OCI-LY3 (cell line): Measurements from ENCODE around the gene NBDY.

ENCODE experiments used
- H2AFZ ChIP-seq: fragments of 200-600, 300-600 bp; shearing (Covaris generic); 2 replicates; pipeline ENCODE4 v1.6.0; 2014; ENCODE audit warnings: antibody characterized with exemption, low read depth, low read length
- H3K27ac ChIP-seq: fragments of 200-600, 300-600 bp; sonication (generic); 2 replicates; pipeline ENCODE4 v1.5.1; 2014; ENCODE audit warnings: mild to moderate bottlenecking, low read length, moderate library complexity, mixed read lengths
- H3K27me3 ChIP-seq: fragments of 200-600, 300-600 bp; sonication (generic); 2 replicates; pipeline ENCODE4 v1.6.1; 2014; ENCODE audit warnings: low read depth, low read length, mixed read lengths
- H3K36me3 ChIP-seq: fragments of 200-600, 300-600 bp; sonication (generic); replicated peaks from 2 replicates; pipeline ENCODE3; 2014; ENCODE audit warnings: low read depth, low read length, mixed read lengths
- H3K4me1 ChIP-seq: fragments of 300-600, 200-600 bp; sonication (generic); 2 replicates; pipeline ENCODE4 v1.6.1; 2014; ENCODE audit warnings: low read length, mixed read lengths
- H3K4me2 ChIP-seq: fragments of 200-600, 300-600 bp; sonication (generic); 2 replicates; pipeline ENCODE4 v1.6.1; 2014; ENCODE audit warnings: low read length, mixed read lengths
- H3K4me3 ChIP-seq: fragments of 300-600, 200-600 bp; sonication (generic); 2 replicates; pipeline ENCODE4 v1.5.1; 2014; ENCODE audit warnings: antibody characterized with exemption, mild to moderate bottlenecking, low read length, moderate library complexity
- H3K79me2 ChIP-seq: fragments of 300-600, 200-600 bp; shearing (Covaris generic); 2 replicates; pipeline ENCODE4 v1.6.1; 2014; ENCODE audit warnings: mild to moderate bottlenecking, low read length, mixed read lengths
- H3K9ac ChIP-seq: fragments of 300-600, 200-600 bp; shearing (Covaris generic); 2 replicates; pipeline ENCODE4 v1.6.0; 2014; ENCODE audit warnings: mild to moderate bottlenecking, low read length, moderate library complexity
- H3K9me3 ChIP-seq: fragments of 200-600, 300-600 bp; shearing (Covaris generic); 2 replicates; pipeline ENCODE4 v1.6.1; 2014; ENCODE audit warnings: low read length, mixed read lengths; ENCODE audit not compliant: insufficient read depth
- H4K20me1 ChIP-seq: fragments of 200-600, 300-600 bp; sonication (generic); 2 replicates; pipeline ENCODE4 v1.6.1; 2016; ENCODE audit warnings: low read length, mixed read lengths; ENCODE audit not compliant: insufficient read depth
- CTCF ChIP-seq: fragments of 200-600, 300-600 bp; sonication (generic); IDR thresholded peaks from 2 replicates; pipeline ENCODE4 v1.5.1; 2014; ENCODE audit warnings: antibody characterized with exemption, low read length, low read depth
- EZH2phosphoT487 ChIP-seq: fragments of 200-600 bp; shearing (Covaris generic); IDR thresholded peaks from 2 replicates; pipeline ENCODE4 v1.6.1; 2018; ENCODE audit warnings: antibody characterized with exemption, mixed run types, low read depth

NBDY gene

DNA sequence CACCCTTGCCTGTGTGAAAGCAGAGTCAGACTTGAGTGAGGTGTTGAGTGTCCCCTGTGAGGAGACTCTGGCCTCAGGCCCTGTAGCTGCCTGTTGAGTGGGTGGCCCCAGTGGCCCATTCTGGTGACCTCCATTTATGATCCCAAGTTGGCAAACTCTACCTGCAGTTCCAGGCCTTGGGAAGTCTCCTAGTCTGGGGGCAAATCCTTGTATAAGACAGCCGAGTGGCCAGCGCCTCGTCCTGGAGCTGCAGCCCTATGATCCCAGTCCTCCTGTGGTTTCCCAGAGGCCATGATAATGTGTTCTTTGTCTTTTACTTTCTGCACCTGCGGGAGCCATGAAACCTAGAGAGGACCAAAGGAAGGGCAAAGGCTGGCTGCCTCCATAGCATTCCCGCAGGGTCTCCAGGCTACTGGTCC lies 58.7 kb downstream of the NBDY start:
- Histone ChIP-seq H3K27me3 (no peaks in the 10 kb centered on the region), H2AFZ (no peak overlapping the region), H3K4me3 (no peak overlapping the region), H3K9me3 (no peaks in the 10 kb centered on the region), H3K79me2 (no peaks in the 10 kb centered on the region), H3K9ac (no peak overlapping the region), H3K4me1 (peaks cover 9% of the 10 kb centered on the region), H3K27ac (no peak overlapping the region), H3K36me3 (no peaks in the 10 kb centered on the region), H4K20me1 (no peaks in the 10 kb centered on the region), H3K4me2 (no peak overlapping the region)
- TF ChIP-seq EZH2phosphoT487 (no peak), CTCF (no peak)

- no peaks in the 10 kb centered on the region for H3K36me3 ChIP-seq
- H3K4me1 ChIP-seq: peaks cover 9% of the 10 kb centered on the region
- no peak overlapping the region for H2AFZ ChIP-seq
- H3K27me3 ChIP-seq: no peaks in the 10 kb centered on the region
- H3K79me2 ChIP-seq: no peaks in the 10 kb centered on the region
- no peak overlapping the region for H3K4me2 ChIP-seq
- no peak overlapping the region for H3K4me3 ChIP-seq
- H3K9ac ChIP-seq: no peak overlapping the region
- H4K20me1 ChIP-seq: no peaks in the 10 kb centered on the region
- H3K9me3 ChIP-seq: no peaks in the 10 kb centered on the region
- H3K27ac ChIP-seq: no peak overlapping the region
- no peak for TF ChIP-seq CTCF
Observed at GRCh38 chrX:56788229-56788628, 59.2 kb downstream of the NBDY start.

DNA sequence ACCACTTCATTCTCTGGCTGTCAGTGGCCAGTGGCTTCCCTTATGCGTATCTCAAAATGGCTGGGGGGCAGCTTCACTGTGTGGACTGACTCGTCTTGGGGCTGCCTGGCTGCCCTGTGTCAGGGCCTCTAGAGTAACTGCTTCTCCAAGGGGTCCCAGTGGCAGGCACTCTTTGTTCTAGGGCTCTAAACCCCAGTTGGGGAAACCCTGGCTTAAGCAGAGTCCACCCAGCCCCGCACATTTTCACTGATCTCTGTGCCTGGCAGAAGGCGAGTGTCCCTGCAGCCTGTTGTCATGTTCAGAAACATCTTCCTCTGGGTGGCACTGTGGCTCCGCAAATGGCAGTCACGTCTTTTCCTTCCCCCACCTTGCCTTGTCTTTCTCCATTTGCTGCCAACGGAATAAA lies 59.7 kb downstream of the NBDY start:
- TF ChIP-seq CTCF (no peak), EZH2phosphoT487 (no peak)
- Histone ChIP-seq H3K4me2 (no peak overlapping the region), H4K20me1 (no peaks in the 10 kb centered on the region), H2AFZ (no peak overlapping the region), H3K27me3 (no peaks in the 10 kb centered on the region), H3K9me3 (no peaks in the 10 kb centered on the region), H3K4me3 (no peak overlapping the region), H3K9ac (no peak overlapping the region), H3K79me2 (no peaks in the 10 kb centered on the region), H3K27ac (no peak overlapping the region), H3K36me3 (no peaks in the 10 kb centered on the region), H3K4me1 (peaks cover 9% of the 10 kb centered on the region)

GRCh38 chrX:56789518-56790070 lies 60.6 kb downstream of the NBDY start:
- Histone ChIP-seq H3K4me3 (no peak overlapping the region), H3K27ac (no peak overlapping the region), H3K4me1 (peaks cover 9% of the 10 kb centered on the region), H3K4me2 (no peak overlapping the region), H3K27me3 (no peaks in the 10 kb centered on the region), H4K20me1 (no peaks in the 10 kb centered on the region), H3K36me3 (no peaks in the 10 kb centered on the region), H3K9me3 (no peaks in the 10 kb centered on the region), H3K9ac (no peak overlapping the region), H2AFZ (no peak overlapping the region), H3K79me2 (no peaks in the 10 kb centered on the region)
- TF ChIP-seq CTCF (no peak), EZH2phosphoT487 (no peak)
